NK-92 treated with Interleukin-12 subunit alpha and Interleukin-12 subunit beta, amount 100 ng/mL, for 24 hours (cell line): ENCODE data around the gene CABCOCO1.
A peak's percentile ranks its signal among the peaks of the same experiment; 100 is the strongest.
"Not testable (repeated sequence)": the region's sequence is repeated elsewhere in the genome, so short reads cannot be mapped to it uniquely, and the experiment has no call there.

Source experiments
- DNase-seq: peaks from one replicate; lab custom pipeline; 2025; lab: John Stamatoyannopoulos, UW

The CABCOCO1 gene

DNA sequence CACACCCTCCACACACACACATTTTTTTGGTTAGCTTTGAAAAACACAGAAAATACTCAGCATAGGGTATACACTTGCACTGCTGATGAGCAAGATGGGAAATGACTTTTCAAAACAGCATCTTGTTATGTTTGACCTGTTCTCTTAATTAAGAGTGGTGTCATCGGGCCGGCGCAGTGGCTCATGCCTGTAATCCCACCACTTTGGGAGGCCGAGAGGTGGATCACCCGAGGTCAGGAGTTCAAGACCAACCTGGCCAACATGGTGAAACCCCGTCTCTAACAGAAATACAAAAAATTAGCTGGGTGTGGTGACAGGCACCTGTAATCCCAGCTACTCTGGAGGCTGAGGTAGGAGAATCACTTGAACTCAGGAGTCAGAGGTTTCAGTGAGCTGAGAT, 56.7 kb downstream of the CABCOCO1 start:
- DNase-seq, result not testable (repeated sequence)

DNA sequence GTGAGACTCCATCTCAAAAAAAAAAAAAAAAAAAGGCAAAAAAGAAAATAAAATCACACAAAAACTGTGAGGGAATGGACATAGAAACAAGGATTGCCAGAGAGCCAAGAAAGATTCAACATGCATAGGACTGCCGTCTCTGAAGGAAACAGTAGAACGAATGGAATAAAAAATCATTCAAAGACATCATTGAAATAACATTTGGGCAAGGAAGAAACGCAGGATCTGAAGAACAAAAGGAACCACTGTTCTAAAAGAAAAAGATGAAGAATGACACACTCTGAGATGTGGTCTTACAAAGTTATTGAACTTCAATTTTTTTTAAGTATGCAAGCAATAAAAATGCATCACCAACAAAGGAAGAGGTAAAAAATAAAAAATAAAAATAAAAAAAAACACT, 57.2 kb downstream of the CABCOCO1 start:
- no peak for DNase-seq

DNA sequence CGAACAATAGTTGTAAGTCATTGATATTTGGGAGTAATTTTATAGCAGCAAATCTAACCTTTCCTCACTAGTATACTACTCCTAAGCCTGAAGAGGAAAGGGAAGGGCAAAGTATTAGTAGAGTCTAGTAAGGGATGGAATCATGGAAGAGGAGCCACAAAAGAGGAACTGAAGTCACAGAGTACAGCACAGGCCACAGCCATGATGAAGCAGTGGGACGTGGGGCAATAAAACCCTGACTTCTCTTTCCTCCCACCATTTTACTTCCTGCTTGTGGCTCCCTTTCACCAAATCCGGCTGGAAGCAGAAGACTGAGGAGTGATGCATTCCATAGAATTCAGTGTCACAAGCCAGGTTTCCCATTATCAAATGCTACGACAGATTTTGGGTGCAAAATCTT, 58.7 kb downstream of the CABCOCO1 start:
- no peak for DNase-seq

DNA sequence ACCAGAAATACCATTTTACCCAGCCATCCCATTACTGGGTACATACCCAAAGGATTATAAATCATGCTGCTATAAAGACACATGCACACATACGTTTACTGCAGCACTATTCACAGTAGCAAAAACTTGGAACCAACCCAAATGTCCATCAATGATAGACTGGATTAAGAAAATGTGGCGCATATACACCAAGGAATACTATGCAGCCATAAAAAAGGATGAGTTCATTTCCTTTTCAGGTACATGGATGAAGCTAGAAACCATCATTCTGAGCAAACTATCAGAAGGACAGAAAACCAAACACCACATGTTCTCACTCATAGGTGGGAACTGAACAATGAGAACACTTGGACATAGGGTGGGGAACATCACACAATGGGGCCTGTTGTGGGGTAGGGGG, 62.5 kb downstream of the CABCOCO1 start:
- DNase-seq, result not testable (repeated sequence)

DNA sequence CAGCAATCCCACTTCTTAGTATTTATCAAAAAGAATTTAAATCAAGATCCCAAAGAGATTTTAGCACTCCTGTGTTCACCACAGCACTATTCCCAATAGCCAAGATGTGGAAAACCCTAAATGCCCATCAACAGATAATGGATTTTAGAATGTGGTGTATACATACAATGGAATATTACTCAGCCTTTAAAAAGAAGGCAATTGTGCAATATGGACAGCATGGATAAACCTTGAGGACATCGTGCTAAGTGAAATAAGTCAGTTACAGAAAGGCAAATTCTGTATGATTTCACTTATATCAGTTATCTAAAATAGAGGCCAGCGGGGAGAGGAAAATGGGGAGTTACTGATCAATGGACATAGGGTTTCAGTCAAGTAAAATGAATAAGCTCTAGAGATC, 66.9 kb downstream of the CABCOCO1 start:
- DNase-seq, result no peak

DNA sequence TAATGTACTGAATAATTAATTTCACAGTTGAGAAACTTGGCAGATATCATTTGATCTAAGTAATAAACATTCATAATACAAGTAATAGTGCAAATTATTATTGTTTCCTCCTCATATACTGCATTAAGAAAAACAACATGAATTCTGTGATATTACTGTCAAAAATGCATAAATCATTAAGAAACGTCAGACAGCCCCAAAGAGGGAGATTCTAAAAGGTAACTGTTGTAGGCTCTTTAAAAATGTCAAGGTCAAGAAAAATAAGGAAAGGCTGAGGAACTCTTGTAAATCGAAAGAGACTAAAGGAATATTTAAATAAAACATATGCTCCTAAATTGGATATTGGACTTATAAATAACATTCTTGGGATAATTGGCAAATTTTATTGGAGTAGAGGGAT, 67.9 kb downstream of the CABCOCO1 start:
- DNase-seq, result no peak

DNA sequence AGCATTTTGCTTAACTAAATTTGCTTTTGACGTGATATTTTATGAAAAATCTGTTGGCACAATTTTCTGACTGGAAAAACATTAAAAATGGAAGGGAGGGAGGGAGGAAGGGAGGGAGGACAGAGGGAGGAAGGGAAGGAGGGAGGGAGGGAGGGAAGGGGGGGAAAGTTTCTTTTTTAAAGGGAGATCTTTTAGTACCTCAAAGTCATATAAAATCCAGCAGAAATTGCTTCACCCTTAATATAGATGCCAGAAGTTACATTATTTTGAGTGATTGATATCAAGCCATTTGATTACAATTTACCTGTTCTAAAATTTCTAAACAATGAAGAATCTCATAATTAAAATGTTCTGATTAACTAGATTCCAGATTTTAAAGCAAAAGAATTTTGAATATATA, 68.9 kb downstream of the CABCOCO1 start:
- no peak for DNase-seq

DNA sequence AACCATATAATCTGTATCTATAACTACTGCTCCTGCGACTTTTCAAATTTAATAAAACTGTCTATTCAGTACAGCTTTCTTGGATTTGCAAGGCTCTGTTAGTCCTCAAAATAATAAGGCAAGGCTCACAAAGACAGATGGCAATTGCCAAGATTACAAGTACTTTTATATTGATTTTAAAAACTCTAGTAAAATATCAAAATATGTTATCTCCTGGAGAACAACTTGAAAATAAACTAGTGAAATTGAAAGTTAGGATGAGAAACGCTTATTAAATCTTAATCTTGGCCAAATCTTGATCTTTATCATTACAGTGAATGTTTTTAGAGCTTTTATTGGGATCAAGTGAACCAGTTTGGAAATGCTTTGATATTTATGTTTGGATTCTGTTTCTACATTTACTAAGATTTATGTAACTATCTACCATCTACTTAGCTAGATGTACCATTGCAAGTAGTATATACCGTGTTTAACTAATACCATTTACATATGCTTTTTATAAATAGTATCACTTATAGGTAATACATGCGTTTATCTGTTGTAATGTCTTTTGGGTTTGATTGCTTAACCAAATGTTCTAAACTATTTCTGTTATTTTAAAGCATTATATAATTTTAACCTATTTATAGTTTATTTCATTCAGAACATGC, 70.0 kb downstream of the CABCOCO1 start:
- no peak for DNase-seq

DNA sequence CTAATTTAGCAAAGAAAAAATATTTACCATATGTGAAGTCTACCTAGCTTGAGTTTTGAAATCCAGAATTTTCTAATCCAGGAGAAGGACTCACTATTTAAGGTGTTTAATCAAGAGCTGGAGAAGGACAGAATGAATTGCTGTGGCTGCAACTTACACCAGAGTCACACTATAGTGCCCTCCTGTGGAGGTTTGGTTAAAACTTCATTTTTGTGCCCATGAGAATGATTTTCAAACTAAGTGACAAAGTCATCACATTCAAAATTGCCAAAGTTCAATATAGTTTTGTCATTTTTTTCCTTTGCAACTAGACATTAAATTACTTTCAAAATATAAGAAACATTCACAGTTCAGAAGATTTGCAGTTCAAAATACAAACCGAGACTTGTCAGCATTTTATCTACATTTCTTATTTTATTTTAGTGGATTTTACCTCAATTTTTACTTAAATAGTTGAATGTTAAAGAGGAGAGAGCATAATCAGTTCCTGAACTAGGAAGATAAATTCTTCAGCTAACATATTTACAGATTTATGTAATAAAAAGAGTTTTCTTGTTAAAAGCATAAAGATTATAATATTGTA, 70.7 kb downstream of the CABCOCO1 start:
- no peak for DNase-seq

DNA sequence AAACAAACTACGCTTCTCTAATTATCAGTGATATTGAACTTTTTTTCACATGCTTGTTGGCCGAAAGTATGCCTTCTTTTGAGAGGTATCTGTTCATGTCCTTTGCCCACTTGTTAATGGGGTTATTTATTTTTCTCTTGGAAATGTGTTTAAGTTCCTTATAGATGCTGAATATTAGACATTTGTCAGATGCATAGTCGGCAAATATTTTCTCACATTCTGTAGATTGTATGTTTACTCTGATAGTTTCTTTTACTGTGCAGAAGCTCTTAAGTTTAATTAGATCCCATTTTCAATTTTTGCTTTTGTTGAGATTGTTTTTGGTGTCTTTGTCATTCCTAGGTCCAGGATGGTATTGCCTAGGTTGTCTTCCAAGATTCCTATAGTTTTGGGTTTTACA, 73.2 kb downstream of the CABCOCO1 start:
- no peak for DNase-seq

DNA sequence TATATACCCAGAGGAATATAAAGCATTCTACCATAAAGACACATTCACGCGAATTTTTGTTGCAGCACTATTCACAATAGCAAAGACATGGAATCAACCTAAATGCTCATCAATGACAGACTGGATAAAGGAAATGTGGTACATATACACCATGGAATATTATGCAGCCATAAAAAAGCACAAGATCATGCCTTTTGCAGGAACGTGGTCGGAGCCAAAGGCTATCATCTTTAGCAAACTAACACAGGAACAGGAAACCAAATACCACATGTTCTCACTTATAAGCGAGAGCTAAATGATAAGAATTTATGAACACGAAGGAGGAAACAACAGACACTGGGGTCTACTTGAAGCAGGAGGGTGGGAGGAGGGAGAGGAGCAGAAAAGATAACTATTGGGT, 74.7 kb downstream of the CABCOCO1 start:
- not testable (repeated sequence) for DNase-seq

DNA sequence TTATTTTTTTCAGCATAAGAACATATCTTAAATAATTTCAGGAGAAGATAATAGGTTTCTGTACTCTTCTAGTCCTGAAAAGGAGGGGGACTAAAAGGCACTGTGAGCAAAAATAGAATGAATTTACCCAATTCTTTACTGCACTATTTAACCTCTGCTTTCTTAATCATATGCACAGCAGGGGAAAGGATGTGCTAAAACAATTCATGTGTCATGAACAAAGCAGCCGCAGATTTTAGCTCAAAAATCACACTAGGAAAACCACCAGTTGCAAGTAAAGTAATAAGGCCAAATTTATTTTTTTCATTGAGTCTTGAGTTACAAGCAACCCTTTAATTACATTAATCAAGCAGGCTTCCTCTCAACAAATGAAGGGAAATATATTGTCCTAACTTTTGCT, 80.1 kb downstream of the CABCOCO1 start:
- DNase-seq, result no peak

DNA sequence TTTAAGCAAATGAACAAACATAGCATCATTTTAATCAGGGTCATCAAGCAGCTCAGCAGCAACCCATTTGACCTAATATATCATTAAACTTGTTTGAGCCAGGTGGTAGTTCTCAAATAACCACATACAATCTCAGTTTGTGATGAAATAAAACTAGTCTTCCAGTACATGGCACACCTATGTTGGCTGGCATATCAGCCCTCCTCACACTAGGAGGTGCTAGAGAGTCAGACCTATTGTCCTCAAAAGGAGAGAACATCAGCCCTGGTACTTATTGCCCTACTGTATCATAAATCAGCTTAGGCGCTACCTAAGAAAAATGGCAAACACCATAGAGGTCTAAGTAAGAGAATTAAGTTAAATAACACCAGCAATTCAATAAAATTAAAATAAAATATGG, 81.7 kb downstream of the CABCOCO1 start:
- no peak for DNase-seq

DNA sequence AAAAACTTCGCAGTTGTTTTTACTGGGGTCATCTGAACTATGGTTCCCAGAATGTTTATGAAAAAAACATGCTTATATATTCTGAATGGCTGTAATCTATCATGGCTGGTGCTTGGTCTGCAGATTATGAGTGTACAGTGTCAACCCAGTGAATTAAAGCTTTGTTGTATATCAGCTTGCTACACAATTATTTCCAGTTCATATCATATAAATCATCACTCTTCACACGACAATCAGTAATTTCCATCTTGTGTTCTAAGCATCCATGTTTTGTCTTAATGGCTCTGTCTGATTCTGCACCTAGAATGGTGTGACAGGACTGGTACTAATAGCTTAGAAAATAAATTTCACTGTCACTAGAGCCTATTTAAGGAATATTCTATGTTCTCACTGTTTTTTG, 83.6 kb downstream of the CABCOCO1 start:
- no peak for DNase-seq

DNA sequence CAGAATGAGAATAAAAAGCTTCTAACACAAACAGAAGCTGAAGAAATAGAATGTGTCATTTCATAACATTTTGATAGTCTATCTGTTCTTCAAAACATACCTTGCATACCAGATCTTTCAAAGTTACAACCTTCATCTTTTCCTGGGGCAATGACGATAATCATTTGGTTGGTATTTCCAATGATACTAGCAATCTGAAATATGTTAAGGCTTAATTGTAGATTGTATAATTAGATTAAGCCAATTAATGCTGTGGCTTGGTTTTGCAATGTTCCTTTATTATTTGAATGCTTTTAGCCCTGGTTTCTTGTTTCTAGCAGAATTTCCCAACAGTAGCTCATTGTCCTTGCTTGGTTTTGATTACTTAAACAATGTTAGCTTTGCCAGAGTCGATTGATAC, 84.6 kb downstream of the CABCOCO1 start:
- DNase-seq, result no peak

DNA sequence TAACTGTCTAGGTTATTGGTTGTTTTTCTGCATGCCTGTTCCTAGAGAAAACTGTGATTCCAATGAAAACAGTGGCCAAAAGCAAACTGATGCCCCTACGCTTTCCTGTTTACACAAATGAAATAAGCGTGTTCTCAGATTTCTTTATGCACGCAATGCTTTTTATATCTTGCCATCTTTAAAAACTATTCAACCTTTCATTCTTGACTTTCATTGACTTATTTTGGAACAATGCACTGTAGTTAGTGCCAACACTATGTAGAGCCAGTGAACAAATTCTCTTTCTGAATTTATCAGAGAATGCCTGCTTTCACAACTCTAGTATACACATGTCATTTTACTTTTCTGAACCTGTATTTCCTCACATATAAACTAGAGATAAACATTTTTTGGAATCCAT, 86.6 kb downstream of the CABCOCO1 start:
- no peak for DNase-seq

DNA sequence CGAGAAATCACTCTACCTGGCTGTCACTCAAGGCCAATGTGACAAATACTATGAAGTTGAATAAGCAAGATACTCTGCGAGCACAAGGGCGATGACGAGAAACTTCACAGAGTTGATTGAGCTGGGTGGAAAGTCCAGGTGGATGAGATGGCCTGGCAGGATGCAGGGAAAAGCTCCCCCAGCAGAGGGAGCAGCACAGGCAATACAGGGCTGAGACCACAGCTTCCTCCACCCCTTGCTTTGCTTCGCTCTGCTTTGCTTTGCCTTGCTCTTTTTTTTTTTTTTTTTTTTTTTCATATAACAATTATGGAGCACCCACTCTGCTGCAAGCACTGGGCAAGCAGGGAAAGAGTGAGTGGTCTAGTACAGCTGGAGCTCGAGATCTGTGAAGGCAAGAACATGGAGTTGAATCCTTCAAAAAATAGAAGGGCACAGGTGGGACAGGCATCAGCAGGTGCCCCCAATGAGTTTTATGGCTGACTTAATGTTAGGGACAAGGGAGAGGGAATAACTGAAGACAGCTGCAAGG, 88.3 kb downstream of the CABCOCO1 start:
- DNase-seq, result peak; percentile 18

DNA sequence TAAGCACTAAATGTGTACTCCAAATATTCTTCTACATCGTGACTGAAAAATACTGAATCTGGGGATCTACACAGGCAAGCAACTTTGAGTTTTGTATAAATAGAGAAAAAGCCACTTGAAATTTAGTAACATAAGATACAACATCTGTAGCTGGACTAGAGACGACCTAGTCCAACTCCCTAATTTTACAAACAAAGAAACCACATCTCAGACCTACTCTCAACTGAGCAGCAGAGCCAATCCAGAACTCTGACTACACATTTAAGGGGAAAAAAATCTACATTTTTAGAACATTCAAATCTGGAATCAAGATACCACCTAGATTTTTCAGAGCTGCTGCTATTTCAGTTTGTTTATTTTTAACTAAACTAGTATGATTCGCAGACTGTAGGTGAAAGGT, 88.9 kb downstream of the CABCOCO1 start:
- no peak for DNase-seq

DNA sequence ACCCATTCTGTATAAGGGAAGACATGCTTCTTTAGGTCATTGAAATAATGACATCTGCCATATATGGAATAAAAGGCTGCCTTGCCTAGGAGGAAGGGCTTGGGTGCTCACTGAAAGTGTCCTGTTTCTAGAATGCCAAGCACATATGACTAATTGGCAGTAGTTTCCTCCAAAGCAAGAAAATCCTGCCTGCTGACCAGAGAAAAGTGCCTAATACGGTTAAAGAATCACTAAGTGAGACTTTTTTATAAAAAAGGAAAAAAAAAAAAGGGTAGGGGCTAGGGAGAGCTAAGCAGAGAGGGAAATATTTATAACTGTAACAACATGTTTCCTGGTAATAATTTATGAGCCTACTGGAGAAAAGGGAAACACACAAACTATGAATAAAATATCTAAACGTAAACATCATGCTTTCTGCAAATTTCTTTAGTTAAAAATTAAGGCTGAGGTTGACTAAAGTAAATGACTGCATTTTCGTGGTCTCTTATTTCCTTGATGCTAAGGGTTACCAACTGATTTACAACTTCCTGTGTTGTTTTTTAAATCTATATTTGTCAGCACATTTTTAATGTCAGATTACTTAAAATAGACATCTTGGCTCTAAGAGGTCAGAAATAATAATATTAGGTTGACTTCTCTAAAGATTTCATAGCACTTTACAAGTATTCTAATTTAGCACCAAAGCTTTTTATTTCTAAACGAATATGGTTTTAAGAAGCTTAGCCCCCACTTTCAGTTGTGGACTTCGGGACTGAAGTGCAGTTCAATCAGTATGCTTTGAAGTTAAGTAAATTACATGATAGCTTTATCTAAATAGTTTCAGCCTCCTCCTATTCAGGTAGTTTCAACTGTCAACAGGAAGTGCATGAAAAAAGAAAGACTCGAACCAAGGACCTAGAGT, 89.6 kb downstream of the CABCOCO1 start:
- no peak for DNase-seq

DNA sequence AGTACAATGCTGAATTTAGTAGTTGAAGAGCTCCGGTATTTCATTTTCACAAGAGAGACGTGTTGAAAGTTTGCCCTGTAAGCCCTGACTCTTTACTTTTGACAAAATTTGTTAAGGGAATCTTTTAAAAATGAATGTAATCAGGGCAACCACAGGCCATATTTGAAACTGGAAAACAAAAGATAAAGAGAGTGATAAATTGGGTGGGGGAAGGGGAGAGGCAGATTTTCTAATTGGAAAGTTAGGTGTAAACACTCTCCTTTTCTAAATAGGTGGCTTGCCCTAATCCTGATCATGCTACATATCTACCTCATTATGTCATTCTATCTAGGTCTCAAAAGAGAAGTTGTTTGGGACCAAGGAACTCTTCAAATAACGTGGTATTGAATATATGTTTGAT, 90.7 kb downstream of the CABCOCO1 start:
- no peak for DNase-seq

DNA sequence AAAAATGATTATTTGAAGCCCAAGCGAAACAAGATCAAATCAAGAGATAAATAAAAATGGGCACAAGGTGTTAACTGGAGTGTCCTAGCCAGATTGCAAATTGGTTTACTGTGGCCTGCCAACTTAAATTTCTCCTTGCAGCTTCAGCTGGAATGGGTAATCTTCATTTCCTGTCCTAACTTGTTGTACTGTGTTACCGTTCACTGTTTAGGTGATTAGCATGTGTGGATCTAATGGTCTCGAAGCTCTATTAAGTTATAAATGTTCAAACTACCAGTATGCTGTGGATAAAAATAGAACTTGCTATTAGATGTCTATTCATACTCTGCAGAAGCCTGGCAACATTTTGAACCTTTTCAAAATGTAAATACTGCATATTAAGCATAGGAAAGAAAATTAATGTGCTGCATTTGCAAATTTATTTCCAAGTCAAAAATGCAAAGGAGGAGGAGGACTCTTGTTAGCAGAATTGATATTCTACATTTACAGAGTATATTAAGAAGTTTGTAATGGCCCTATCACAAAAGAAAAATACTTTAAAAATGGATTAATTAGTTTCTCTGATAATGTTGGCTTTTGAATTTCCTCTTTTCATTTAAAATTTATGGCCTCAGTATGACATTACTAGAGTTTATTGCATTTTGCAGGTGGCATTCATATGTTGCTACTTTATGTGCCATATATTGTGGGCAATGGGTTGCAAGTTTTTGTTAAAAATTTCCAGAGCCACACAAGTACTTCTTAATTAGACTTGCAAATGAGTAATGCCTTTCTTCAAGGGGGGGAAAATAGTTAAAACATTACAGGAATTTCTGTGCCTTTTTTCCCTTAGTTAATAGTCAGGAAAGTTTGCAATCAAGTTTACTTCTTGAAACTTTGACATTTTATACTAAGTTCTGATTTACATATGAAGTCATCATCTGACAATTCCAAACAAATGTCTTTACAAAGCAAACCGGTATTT, 92.1 kb downstream of the CABCOCO1 start:
- no peak for DNase-seq

DNA sequence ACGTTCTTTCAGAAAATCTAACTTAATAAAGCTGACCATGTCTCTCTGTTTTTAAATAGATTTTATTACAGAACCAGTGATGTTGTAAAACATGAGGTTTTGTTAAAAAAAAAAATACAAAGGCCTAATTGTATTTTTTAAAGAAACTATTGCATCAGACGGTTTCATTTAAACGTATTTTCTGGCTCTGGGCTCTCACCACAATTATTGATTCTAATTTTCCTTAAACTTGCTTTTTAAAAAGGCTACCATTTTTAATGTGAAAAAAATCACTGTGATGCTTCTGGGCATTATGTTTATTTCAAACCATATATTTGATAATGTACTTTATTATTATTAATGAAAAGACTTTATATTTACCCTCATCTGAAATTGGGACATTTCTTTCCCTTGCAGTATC, 94.3 kb downstream of the CABCOCO1 start:
- no peak for DNase-seq
